HCT116 (cell line): ENCODE data around the gene C3orf22. TPM values are rescaled to one million over a fixed set of nuclear protein-coding genes. Genes with fewer than 3 reads are reported as not detected.

Experiments
- ATAC-seq: fragments of 200-7000 bp; cut with Tn5 transposase; 2 replicates; pipeline ENCODE4 v1.9.1; 2020; ENCODE audit warnings: mild to moderate bottlenecking, moderate library complexity
- BruUV-seq: library from RNA; stranded (reverse); fragments of 400-500 nt; replicated peaks from 2 replicates; lab custom pipeline; 2021; lab: Mats Ljungman, UMichigan
- CTCF ChIA-PET: fragments of 300-600 bp; sonication (Branson Sonifier 250); formaldehyde crosslinking; loops from one replicate; lab custom pipeline; 2021; ENCODE audit warnings: antibody characterized with exemption; lab: Charles Lee
- POLR2A ChIA-PET: fragments of 300-600, 350-600 bp; sonication (Branson Sonifier 250); formaldehyde crosslinking; loops from one replicate; lab custom pipeline; 2021; ENCODE audit warnings: antibody characterized with exemption; lab: Charles Lee
- RAD21 ChIA-PET, 2 experiments: fragments of 300-600 bp; sonication (Branson Sonifier 250); formaldehyde crosslinking; loops; one replicate each; lab custom pipeline; 2023; ENCODE audit warnings: low total read pairs in 2 of 2; ENCODE audit not compliant: uncharacterized antibody in 2 of 2, unreplicated experiment in 2 of 2, low non-redundant PET in 1 of 2; lab: Charles Lee
- DNase-seq: peaks from one replicate; pipeline ENCODE4 v3.0.0-alpha.2; 2010; ENCODE audit warnings: low read depth, low spot score
- H2AFZ ChIP-seq: fragments of 200-600 bp; shearing (Covaris generic), sonication (generic); 2 replicates; pipeline ENCODE4 v1.6.1; 2017; ENCODE audit warnings: low read depth, mixed run types, mixed read lengths, antibody characterized with exemption, low read length; ENCODE audit not compliant: poor library complexity, severe bottlenecking
- H3K27ac ChIP-seq: 2 replicates; pipeline ENCODE4 v1.5.1; 2012; ENCODE audit warnings: low read depth, low read length
- H3K27me3 ChIP-seq: fragments of 200-600 bp; sonication (generic); 2 replicates; pipeline ENCODE4 v1.6.1; 2016; ENCODE audit warnings: mixed run types, low read length, mixed read lengths; ENCODE audit not compliant: insufficient read depth
- H3K36me3 ChIP-seq, 2 experiments: fragments of 200-500 bp in 1 of 2; fragments of 200-600 bp in 1 of 2; sonication (Bioruptor generic) in 1 of 2; sonication (generic) in 1 of 2; 2 replicates each; pipeline versions ENCODE4 v1.5.1 to v1.6.1; 2014 to 2016; ENCODE audit warnings: low read length in 2 of 2, inconsistent platforms in 1 of 2, mixed read lengths in 1 of 2, mixed run types in 1 of 2; ENCODE audit not compliant: insufficient read depth in 2 of 2, control insufficient read depth in 1 of 2
- H3K4me1 ChIP-seq, 2 experiments: fragments of 200-600 bp in 1 of 2; sonication (generic) in 1 of 2; 2 replicates each; pipeline versions ENCODE4 v1.5.1 to v1.6.1; 2012 to 2017; ENCODE audit warnings: low read length in 2 of 2, inconsistent platforms in 1 of 2, mild to moderate bottlenecking in 1 of 2, mixed read lengths in 1 of 2, mixed run types in 1 of 2, moderate library complexity in 1 of 2; ENCODE audit not compliant: insufficient read depth in 2 of 2, control insufficient read depth in 1 of 2
- H3K4me2 ChIP-seq: fragments of 200-600 bp; sonication (generic); 2 replicates; pipeline ENCODE4 v1.6.1; 2017; ENCODE audit warnings: mixed run types, low read length, mixed read lengths
- H3K4me3 ChIP-seq, 2 experiments: fragments of 200-600 bp in 1 of 2; sonication (generic) in 1 of 2; replicated peaks in 1 of 2; 2 replicates each; pipeline ENCODE4 v1.5.1; 2011 to 2016; ENCODE audit warnings: low read length in 2 of 2, control low read depth in 1 of 2, low read depth in 1 of 2, mild to moderate bottlenecking in 1 of 2, mixed read lengths in 1 of 2, mixed run types in 1 of 2
- H3K79me2 ChIP-seq: fragments of 200-600 bp; sonication (generic); 2 replicates; pipeline ENCODE4 v1.6.1; 2017; ENCODE audit warnings: mild to moderate bottlenecking, mixed run types, low read length, moderate library complexity, mixed read lengths; ENCODE audit not compliant: insufficient read depth
- H3K9ac ChIP-seq: fragments of 200-600 bp; sonication (generic); 2 replicates; pipeline ENCODE4 v1.6.1; 2016; ENCODE audit warnings: low read length, mixed read lengths
- H3K9me2 ChIP-seq: fragments of 200-600 bp; sonication (generic), shearing (Covaris generic); 2 replicates; pipeline ENCODE4 v1.6.1; 2017; ENCODE audit warnings: mixed run types, mild to moderate bottlenecking, moderate library complexity; ENCODE audit not compliant: insufficient read depth
- H3K9me3 ChIP-seq, 2 experiments: fragments of 200-500 bp in 1 of 2; fragments of 200-600 bp in 1 of 2; sonication (Bioruptor generic) in 1 of 2; sonication (generic) in 1 of 2; 2 replicates each; pipeline ENCODE4 v1.6.1; 2014 to 2017; ENCODE audit warnings: low read length in 2 of 2, mixed read lengths in 2 of 2, inconsistent platforms in 1 of 2, low read depth in 1 of 2, mild to moderate bottlenecking in 1 of 2, mixed run types in 1 of 2, moderate library complexity in 1 of 2; ENCODE audit not compliant: control insufficient read depth in 1 of 2, insufficient read depth in 1 of 2
- H4K20me1 ChIP-seq: fragments of 200-600 bp; sonication (generic), shearing (Covaris generic); 2 replicates; pipeline ENCODE4 v1.6.1; 2017; ENCODE audit warnings: mixed run types, mild to moderate bottlenecking, moderate library complexity; ENCODE audit not compliant: insufficient read depth
- ATF3 ChIP-seq: IDR thresholded peaks from 2 replicates; pipeline ENCODE4 v1.6.1; 2012
- CBX3 ChIP-seq: IDR thresholded peaks from 2 replicates; pipeline ENCODE4 v1.6.1; 2012; ENCODE audit warnings: low read depth
- CEBPB ChIP-seq: IDR thresholded peaks from 2 replicates; pipeline ENCODE4 v1.6.1; 2012; ENCODE audit warnings: low read depth
- CTCF ChIP-seq, 3 experiments: fragments of 200-600 bp in 1 of 3; sonication (generic) in 1 of 3; IDR thresholded peaks in 2 of 3; conservative IDR thresholded peaks in 1 of 3; 2 replicates each; pipeline ENCODE4 v1.5.1; 2012 to 2017; ENCODE audit warnings: low read depth in 2 of 3, low read length in 2 of 3, antibody characterized with exemption in 1 of 3, borderline replicate concordance in 1 of 3, control low read depth in 1 of 3, mild to moderate bottlenecking in 1 of 3, mixed read lengths in 1 of 3, mixed run types in 1 of 3, moderate library complexity in 1 of 3; ENCODE audit not compliant: insufficient read depth in 1 of 3
- ELF1 ChIP-seq: IDR thresholded peaks from 2 replicates; pipeline ENCODE4 v1.6.1; 2012; ENCODE audit warnings: low read depth, borderline replicate concordance
- EZH2 ChIP-seq: fragments of 200-600 bp; sonication (generic); IDR thresholded peaks from 2 replicates; pipeline ENCODE4 v1.6.1; 2017; ENCODE audit warnings: antibody characterized with exemption, mixed run types
- EZH2phosphoT487 ChIP-seq: fragments of 200-600 bp; IDR thresholded peaks from 2 replicates; pipeline ENCODE4 v1.6.1; 2018; ENCODE audit warnings: antibody characterized with exemption, borderline replicate concordance
- JUND ChIP-seq: IDR thresholded peaks from 2 replicates; pipeline ENCODE4 v1.6.1; 2012
- MAX ChIP-seq: IDR thresholded peaks from 2 replicates; pipeline ENCODE4 v1.6.1; 2012
- POLR2A ChIP-seq: IDR thresholded peaks from 2 replicates; pipeline ENCODE4 v1.7.0; 2011; ENCODE audit warnings: borderline replicate concordance; ENCODE audit not compliant: insufficient read depth, insufficient read length; ENCODE audit errors: extremely low read depth
- RAD21 ChIP-seq: IDR thresholded peaks from 2 replicates; pipeline ENCODE4 v1.6.1; 2012; ENCODE audit warnings: low read depth, mild to moderate bottlenecking
- REST ChIP-seq: IDR thresholded peaks from 2 replicates; pipeline ENCODE4 v1.6.1; 2012; ENCODE audit warnings: low read depth
- SIN3A ChIP-seq: IDR thresholded peaks from 2 replicates; pipeline ENCODE4 v1.6.1; 2012; ENCODE audit warnings: low read depth
- SP1 ChIP-seq: IDR thresholded peaks from 2 replicates; pipeline ENCODE4 v1.6.1; 2012; ENCODE audit warnings: low read depth
- TCF7L2 ChIP-seq: IDR thresholded peaks from 2 replicates; pipeline ENCODE4 v1.7.0; 2011; ENCODE audit warnings: borderline replicate concordance, inconsistent platforms; ENCODE audit not compliant: insufficient read depth, insufficient read length; ENCODE audit errors: extremely low read depth
- YY1 ChIP-seq: IDR thresholded peaks from 2 replicates; pipeline ENCODE4 v1.6.1; 2011; ENCODE audit warnings: low read length, low read depth, moderate library complexity, mild to moderate bottlenecking; ENCODE audit not compliant: insufficient replicate concordance; ENCODE audit errors: extremely low read depth
- ZFX ChIP-seq: fragments of 450-650 bp; IDR thresholded peaks from 2 replicates; pipeline ENCODE4 v1.6.1; 2017
- ZNF274 ChIP-seq: fragments of 200-500 bp; sonication (Bioruptor generic); IDR thresholded peaks from 2 replicates; pipeline ENCODE4 v1.6.1; 2014; ENCODE audit warnings: mild to moderate bottlenecking, low read depth, low read length, inconsistent platforms
- intact Hi-C: fragments of 100-400 bp; cut with micrococcal nuclease; formaldehyde crosslinking; loops from 2 replicates; pipeline ENCODE4 v1.10.0; 2022
- total RNA-seq: library from RNA; stranded (reverse); gene quantifications from one replicate; pipeline ENCODE4 v1.2.1, GENCODE V29; 2021; ENCODE audit not compliant: unreplicated experiment

Gene C3orf22
- total RNA-seq, 1 experiment from 2014 or later, result not detected

- H3K9me3 ChIP-seq, result no peaks in the 10 kb centered on the region
- CTCF ChIA-PET, result no interaction called here
- H2AFZ ChIP-seq, result no peak overlapping the region
- H3K9ac ChIP-seq, result no peak overlapping the region
- POLR2A ChIA-PET, result no interaction called here
- H3K36me3 ChIP-seq, result no peaks in the 10 kb centered on the region
- no peak for TF ChIP-seq JUND
- no peak for TF ChIP-seq RAD21
- no peak for TF ChIP-seq ZFX
- TF ChIP-seq EZH2, result no peak
- TF ChIP-seq SIN3A, result no peak
- no peak for TF ChIP-seq ATF3
- no peak for TF ChIP-seq EZH2phosphoT487
- no peak for TF ChIP-seq MAX
- no peak for TF ChIP-seq CEBPB
- TF ChIP-seq YY1, result no peak
- no peak for TF ChIP-seq ZNF274
- TF ChIP-seq SP1, result no peak
- no peak for TF ChIP-seq CBX3
- no peak for TF ChIP-seq ELF1
- no peak for TF ChIP-seq REST
- no peak for TF ChIP-seq TCF7L2
- no peak for TF ChIP-seq POLR2A
- TF ChIP-seq CTCF (IDR thresholded peaks at IDR 0.05 in 2 of 3, conservative IDR thresholded peaks at IDR 0.05 in 1 of 3; ENCODE audit: borderline replicate concordance in 1 of 3, insufficient read depth in 1 of 3, low read depth in 2 of 3, low read length in 2 of 3), result no peak
- no peak overlapping the region for H3K4me2 ChIP-seq
- no TSS peak for BruUV-seq
- H4K20me1 ChIP-seq, result no peaks in the 10 kb centered on the region
- H3K27ac ChIP-seq, result no peak overlapping the region
- RAD21 ChIA-PET, result no interaction called here
- no peaks in the 10 kb centered on the region for H3K9me2 ChIP-seq
- DNase-seq, result no peak
- H3K27me3 ChIP-seq, result peaks cover 26% of the 10 kb centered on the region
- no peak for ATAC-seq
- no peaks in the 10 kb centered on the region for H3K79me2 ChIP-seq
- H3K4me3 ChIP-seq, result no peak overlapping the region
- H3K4me1 ChIP-seq, result peaks cover 0 to 6% of the 10 kb centered on the region in 2 experiments; a peak in 1 of 4 replicates
- intact Hi-C loops, result loop anchor here (10.0 kb wide), 1 partner anchor 136 kb away; no protein-coding TSS in a partner anchor
Observed at GRCh38 chr3:126528800-126529541, 29.8 kb downstream of the C3orf22 start.
